ENCODE measurements around the gene KCTD11.

KCTD11 gene

GRCh38 chr17:7351665-7352502 is at the start of gene KCTD11:
Gene KCTD11 (plus strand): TSS chr17:7352162.
- DNase-seq, result peak; percentile 84

GRCh38 chr17:7304179-7304578 is 47.8 kb upstream of the KCTD11 start:
- no peak for DNase-seq

- peak; percentile 100 for DNase-seq
These were observed 44.9 kb upstream of the KCTD11 start, which contains the start of gene EIF5A for GRCh38 chr17:7306911-7307685. Gene EIF5A (plus strand): TSS chr17:7307628. CDS start chr17:7309636, 2,008 bp downstream.

- peak; percentile 62 for DNase-seq
These were observed 44.0 kb upstream of the KCTD11 start for GRCh38 chr17:7307686-7308624.

- peak; percentile 95 for DNase-seq
These were observed 43.1 kb upstream of the KCTD11 start for GRCh38 chr17:7308625-7309433.

GRCh38 chr17:7309628-7310027 is 42.3 kb upstream of the KCTD11 start:
- DNase-seq, result peak; percentile 9

GRCh38 chr17:7311110-7311705 is 40.8 kb upstream of the KCTD11 start:
- no peak for DNase-seq

GRCh38 chr17:7312432-7313087 is 39.4 kb upstream of the KCTD11 start:
- peak; percentile 13 for DNase-seq

- DNase-seq, result peak; percentile 39
These were observed 38.7 kb upstream of the KCTD11 start for GRCh38 chr17:7313088-7313889.

- DNase-seq, result peak; percentile 26
These were observed 37.9 kb upstream of the KCTD11 start for GRCh38 chr17:7313890-7314718.

GRCh38 chr17:7314719-7315569 is 37.0 kb upstream of the KCTD11 start, which contains the start of gene GPS2:
Gene GPS2 (minus strand): TSS chr17:7315360. CDS start chr17:7315052, 308 bp downstream.
- DNase-seq, result peak; percentile 94

- DNase-seq, result no peak
These were observed 36.3 kb upstream of the KCTD11 start for GRCh38 chr17:7315570-7316235.

- DNase-seq, result no peak
These were observed 34.7 kb upstream of the KCTD11 start for GRCh38 chr17:7317161-7317803.

- DNase-seq, result no peak
These were observed 33.7 kb upstream of the KCTD11 start for GRCh38 chr17:7318121-7318860.

GRCh38 chr17:7321466-7321865 is 30.5 kb upstream of the KCTD11 start:
- no peak for DNase-seq

Data from CD4-positive, alpha-beta T cell treated with Interleukin-10 for 1 hour (primary cell).